Suprapubic skin (tissue), 3 donors: ENCODE measurements around the gene ALMS1.

Source experiments
- CTCF ChIP-seq, 2 donors: fragments of 200-600 bp in 1 of 2; fragments of 450-650 bp in 1 of 2; sonication (generic) in 1 of 2; IDR thresholded peaks; one replicate each; pipeline ENCODE4 v1.5.1; 2016 to 2019; ENCODE audit warnings: antibody characterized with exemption in 2 of 2, mild to moderate bottlenecking in 1 of 2, moderate library complexity in 1 of 2
- EP300 ChIP-seq: sonication (generic); formaldehyde crosslinking; IDR thresholded peaks from one replicate; pipeline ENCODE4 v1.6.1; 2017; ENCODE audit warnings: antibody characterized with exemption
- POLR2A ChIP-seq, 2 donors: fragments of 450-650 bp; IDR thresholded peaks; one replicate each; pipeline ENCODE4 v1.6.1; 2017; ENCODE audit warnings: antibody characterized with exemption in 2 of 2, mild to moderate bottlenecking in 2 of 2, moderate library complexity in 2 of 2

DNA sequence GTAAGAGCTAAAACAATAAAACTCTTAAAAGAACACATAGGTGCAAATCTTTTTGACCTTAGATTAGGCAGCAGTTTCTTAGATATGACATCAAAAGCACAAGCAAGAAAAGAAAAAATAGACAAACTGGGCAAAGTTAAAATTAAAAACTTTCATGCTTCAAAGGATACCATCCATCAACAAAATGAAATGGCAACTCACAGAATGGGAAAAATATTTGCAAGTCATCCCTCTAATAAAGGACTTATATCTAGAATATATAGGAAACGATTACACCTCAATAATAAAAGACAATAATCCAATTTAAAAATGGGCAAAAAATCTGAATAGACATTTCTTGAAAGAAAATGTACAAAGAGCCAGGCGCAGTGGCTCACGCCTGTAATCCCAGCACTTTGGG lies 29.5 kb upstream of the ALMS1 start:
- TF ChIP-seq CTCF (IDR thresholded peaks at IDR 0.05) (no peak), EP300 (no peak), POLR2A (IDR thresholded peaks at IDR 0.05) (no peak)
